ENCODE results near the gene PDGFD.

The PDGFD gene

GRCh38 chr11:104093426-104094280 lies 70.3 kb downstream of the PDGFD start:
- DNase-seq = no peak

GRCh38 chr11:104092744-104093143 lies 71.2 kb downstream of the PDGFD start:
- DNase-seq = no peak

DNA sequence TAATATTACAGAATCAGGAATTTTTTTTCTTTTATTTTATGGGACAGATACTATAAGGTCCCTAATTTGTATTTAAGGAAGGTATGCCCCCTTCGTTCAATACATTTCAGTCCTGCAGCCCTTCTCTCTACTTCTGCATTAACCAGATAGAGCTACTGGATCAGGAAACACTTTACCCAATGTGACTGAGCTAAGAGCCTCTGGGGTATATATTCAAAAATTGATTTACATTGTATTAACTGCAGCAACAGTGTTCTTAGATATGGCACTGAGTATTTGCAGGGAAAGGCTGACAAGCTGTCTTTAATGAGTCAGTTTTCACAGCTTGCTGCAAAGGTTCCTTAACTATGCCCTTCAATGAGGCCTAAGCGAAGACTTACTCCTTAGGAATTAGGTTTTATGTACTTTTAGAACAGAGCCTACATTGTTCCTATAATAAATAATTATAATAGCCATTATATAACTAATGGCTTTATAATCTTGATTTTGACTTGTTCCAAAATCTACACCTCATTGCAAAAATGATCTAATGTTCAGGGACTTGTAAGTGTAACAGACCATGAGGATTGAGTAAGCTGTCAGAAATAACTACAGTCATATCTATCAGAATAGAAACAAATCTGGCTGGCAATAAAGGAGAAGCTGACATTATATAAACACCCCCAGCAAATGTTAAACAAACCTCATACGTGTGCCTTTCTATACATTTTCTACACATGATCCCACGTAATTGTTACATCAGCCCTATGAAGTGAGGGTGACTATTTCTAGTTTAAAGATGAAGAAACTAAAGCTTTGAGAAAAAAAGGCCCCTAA lies 72.5 kb downstream of the PDGFD start:
- DNase-seq = no peak

DNA sequence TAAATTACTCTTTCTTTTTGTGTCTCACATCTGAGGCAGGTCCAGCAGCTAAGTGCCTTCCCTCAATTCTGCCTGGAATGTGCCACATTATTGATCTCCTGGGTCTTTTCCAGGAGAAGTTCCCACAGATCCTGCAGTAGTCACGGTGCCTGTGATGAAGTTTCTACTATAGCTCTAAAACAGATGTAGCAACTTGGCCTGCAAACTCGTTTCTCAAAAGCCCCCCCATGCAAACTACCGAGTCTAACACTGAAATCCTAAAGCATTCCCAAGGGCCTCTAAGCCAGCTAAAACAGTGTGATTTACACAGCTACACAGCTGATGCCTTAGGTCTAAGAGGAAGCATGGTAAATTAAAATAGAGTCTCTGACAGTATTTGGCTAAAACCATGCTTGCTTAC lies 73.2 kb downstream of the PDGFD start:
- DNase-seq = no peak

DNA sequence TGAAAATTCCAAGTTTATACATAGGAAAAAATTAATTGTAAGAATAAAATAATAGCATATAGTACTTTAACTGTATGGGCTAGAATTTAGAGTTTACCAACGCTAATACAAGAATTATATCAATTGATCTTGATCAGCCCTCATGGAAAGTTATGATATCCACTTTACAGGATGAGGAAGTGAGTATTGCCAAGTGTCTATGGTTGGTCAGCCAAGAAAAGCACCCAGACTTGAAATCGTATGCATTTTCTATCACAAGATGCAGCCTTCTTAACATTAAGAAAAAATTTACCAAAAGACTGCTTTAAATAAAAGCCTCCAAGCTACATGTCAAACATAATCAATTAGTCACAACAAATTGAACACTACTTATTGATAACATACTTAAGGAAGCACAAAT lies 74.5 kb downstream of the PDGFD start:
- DNase-seq = no peak

DNA sequence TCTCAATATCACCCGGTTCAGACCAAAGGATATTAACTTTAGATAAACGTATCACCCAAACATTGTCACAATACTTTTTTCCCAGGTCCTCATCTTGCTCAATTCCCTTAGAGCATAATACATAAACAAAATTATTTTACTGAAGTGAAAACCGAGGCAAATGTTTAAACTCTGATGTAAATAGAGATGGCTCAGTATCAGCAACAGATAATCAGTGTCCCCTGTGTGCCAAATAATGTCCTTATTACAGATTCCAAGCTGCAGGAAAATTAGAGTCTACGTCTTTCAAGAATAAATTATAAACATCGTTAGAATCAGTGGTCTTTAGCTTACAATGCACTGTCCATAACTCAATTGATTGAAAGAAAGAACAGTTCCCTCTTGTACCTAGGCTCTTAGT lies 77.3 kb downstream of the PDGFD start:
- DNase-seq = no peak

- no peak for DNase-seq
Measured at GRCh38 chr11:104078995-104079394, 85.0 kb downstream of the PDGFD start.

DNA sequence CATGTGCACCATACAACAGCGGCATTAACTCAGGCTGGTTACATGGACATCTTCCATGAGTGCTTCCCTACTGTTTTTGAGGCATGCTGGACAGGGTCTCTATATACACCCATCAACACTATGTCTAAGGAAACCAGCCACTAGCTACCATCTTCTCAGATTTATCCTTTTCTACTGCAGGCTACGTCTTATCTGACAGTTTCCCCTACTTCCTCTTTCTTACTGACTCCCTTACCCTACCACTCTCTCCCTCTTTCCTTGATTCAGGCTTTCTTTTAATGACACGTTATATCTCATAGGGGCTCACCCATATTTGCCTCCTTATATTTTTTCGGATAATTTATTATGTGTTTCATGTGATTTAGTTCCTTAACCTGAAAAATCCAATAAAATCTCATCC lies 85.7 kb downstream of the PDGFD start:
- DNase-seq = no peak

GRCh38 chr11:104076455-104076854 lies 87.5 kb downstream of the PDGFD start:
- DNase-seq = no peak

- DNase-seq = no peak
Measured at GRCh38 chr11:104075706-104076105, 88.2 kb downstream of the PDGFD start.

DNA sequence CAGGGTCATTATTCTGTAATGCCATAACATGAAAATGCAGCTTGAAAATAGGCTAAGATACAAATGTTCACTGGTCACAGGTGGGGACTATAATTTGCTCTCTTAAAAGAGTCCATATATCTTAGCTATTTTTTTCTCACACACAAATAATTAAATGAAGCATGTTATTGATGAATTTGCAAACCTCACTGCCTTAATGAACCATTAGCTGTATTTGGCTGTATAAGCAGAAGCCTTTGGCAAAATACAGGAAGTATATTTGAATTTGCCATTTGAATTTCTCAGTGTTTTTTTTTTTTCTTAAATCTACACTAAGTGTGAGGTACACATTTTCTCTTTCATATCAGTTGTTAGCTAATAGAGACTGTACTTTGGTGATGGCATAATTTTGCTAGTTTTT lies 88.9 kb downstream of the PDGFD start:
- DNase-seq = no peak

DNA sequence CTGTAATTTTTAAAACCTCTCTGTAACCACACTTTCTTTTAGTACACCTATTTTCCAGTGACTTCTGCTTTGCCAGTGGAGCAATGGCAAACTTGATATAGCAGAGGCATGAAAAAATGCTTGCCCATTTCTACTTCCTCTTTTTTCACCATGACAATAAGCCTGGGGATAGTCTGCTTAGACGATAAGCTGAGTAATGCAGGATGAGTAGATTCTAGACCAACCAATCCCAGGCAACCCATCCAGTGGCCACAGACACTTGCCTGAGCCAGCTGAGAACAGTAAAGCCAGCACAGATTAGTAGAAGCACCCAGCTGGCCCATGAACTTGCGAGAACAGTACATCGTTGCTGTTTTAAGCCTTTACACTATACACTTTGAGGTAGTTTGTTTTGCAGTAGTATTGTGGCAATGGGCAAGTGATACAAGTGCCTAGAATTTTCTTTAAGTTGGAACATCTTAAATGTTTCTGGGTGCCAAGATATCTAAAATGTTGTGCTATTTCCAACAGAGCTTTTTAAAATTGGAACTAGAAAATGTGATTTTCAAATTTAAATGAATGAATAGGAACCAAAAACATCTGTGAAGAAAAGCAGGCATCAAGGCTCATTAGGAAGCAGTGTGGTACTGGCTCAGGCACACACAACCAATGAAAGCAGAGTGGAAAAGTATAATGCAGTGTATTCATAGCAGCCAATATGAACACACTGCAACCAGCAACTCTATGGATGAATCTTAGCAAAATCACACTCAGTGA lies 89.8 kb downstream of the PDGFD start:
- DNase-seq = peak in 1 of 51 donors; percentile 7

DNA sequence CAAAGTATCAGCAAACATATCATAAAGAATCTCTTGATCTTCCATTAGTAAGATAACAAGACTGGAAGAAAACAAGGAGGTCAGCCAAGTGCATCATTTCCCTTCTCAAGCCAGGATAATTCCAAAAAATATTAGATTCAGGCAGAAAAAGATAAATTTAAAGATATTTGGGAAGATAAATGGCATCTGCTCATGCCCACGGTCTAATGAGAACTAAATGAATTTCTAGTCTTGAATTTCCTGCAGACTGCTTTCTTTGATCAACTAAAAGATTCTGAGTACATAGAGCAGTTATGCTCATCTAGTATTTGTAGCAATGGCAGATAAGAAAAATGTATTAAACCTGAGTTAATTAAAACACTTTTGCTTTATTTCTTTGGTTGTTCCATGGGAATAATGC lies 96.4 kb downstream of the PDGFD start:
- DNase-seq = no peak

GRCh38 chr11:104064034-104064630 lies 99.8 kb downstream of the PDGFD start:
- peak in 1 of 51 donors; percentile 12 for DNase-seq

DNA sequence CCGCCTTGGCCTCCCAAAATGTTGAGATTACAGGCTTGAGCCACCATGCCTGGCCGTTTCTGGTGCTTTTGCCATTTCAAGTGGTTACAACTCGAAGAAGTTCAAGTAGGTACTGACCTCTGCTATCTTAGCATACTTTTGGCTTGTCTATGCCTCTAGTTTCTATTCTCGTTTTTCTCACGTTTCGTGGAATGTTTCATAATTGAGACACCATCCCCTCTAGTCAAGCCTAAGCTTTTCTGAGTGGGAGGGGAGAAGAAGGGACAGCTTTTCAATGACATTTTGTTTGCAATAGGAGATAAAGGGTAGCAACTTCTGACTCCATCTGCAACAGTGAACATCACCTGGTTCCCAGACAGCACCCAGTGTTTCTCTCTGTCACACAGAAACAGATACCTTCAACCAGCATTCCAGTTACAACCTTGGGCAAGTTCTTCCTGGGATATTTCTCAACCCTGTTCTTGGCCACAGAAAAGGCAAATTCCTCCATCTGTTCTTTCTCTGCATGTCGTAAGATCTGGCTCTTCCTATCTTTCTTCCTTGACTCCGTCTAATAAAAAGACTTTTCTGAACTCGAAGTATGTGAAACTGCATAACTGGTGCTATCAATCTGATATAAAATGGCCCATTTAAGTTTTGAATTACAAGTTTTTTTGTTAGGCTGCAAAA lies 102.0 kb downstream of the PDGFD start:
- DNase-seq = no peak

DNA sequence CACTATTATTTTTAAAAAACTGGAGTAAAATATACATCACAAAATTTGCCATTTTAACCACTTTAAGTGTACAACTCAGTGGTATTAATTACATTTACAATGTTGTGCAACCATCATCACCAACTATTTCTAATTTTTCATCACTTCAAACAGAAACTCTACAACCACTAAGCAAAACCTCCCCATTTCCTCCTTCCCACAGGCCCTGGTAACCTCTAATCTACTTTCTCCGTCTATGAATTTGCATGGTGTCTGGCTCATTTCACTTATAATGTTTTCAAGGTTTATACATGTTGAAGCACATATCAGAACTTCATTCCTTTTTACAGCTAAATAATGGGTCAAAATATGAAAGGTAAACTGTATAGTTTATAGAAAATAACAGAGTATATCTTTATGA lies 103.1 kb downstream of the PDGFD start:
- DNase-seq = no peak

- no peak for DNase-seq
Measured at GRCh38 chr11:104060004-104060794, 103.7 kb downstream of the PDGFD start.

DNA sequence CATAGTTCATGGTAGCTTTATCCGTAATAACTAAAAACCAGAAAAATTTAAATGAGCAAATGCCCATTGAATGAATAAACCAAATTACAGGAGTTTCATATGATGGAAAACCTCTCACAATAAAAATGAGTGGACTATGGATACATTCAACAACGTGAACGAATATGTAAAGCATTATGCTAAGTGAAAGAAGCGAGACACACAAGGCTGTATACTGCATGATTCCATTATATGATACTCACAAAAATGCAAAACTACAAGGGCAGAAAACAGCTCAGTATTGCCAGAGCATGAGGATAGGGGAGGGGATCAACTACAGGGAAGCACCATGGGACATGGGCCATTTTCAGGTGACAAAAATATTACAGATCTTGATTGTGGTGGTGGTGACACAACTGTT lies 105.3 kb downstream of the PDGFD start:
- no peak for DNase-seq

DNA sequence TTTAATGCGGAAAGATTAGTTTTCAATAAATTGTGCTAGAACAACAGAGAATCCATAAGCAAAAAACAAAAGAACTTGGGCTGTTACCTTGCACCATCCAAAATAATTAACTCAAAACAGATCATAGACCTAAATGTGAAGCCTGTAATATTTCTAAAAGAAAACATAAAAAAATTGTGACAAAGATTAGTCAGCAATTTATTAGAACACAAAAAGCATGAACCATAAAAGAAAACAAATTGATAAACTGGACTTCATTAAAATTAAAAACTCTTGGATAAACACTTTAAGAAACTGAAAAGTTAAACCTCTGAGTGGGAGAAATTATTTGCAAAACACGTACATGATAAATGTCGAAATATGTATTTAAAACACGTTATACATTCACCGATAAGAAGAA lies 106.0 kb downstream of the PDGFD start:
- no peak for DNase-seq

DNA sequence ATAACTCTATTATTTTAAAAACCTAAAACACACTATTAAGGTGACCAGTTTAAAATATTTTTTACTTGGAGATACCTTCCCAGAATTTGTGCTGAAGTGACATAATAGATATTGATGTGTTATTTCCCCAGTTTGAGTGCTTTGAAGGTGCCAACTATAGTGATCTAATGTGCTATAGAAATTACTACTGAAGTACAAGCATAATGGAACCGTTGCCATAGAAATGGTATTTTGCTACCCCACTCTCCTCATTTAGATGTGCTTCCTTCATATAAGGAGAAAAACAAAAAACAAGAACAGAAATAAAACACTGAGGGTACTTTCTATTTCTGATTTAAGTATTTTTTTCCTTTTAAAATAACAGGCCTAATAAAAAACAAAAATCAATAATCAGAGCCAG lies 108.4 kb downstream of the PDGFD start:
- no peak for DNase-seq

All from hypothalamus (tissue), 51 donors.